ENCODE results near the gene SMIM35.
"Not testable (repeated sequence)": the region's sequence is repeated elsewhere in the genome, so short reads cannot be mapped to it uniquely, and the experiment has no call there.

Gene SMIM35

DNA sequence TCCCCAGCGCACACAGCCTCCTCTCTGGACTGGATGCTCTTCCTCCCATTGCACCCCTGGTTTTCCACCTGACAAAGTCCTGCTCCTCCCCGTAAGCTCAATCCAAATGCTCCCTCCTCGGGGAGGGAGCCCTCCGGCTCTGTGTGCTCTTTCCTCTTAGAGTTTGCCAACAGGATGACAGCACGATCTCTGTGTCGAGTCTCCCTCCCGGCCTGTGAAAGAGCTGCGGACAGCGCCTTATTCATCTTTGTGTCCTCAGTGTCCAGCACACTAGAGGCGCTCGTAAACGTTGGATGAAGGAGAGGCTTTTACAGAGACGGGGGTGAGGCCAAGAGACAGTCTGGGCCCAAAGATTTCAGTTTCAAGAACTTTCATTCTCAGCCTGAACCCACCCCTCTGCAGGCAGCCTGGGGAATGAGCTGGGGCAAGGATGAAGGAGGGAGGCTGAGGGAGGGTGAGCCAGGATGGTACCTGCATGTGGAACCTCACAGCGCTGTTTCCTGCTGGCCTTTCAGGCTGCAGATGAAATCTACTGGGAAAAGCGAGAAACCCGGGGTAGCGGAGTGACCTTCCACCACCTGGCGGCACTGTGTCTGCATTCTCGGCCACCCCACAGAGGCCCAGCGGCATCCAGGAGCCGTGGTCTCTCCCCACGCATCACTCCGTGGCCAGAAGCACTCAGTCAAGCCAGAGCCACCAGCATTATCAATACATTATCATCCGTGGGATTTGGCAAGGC lies 18.4 kb downstream of the SMIM35 start:
- Histone ChIP-seq H3K36me3 (ENCODE audit: insufficient read depth, low read length) (no peaks in the 10 kb centered on the region), H3K4me1 (ENCODE audit: insufficient read depth, low read length) (no peaks in the 10 kb centered on the region), H3K9me3 (ENCODE audit: low read length) (no peaks in the 10 kb centered on the region), H3K27me3 (ENCODE audit: insufficient read depth, low read length) (peaks cover 5% of the 10 kb centered on the region), H3K4me3 (ENCODE audit: low read length) (no peak overlapping the region), H2AFZ (ENCODE audit: low read depth, low read length) (no peak overlapping the region)

DNA sequence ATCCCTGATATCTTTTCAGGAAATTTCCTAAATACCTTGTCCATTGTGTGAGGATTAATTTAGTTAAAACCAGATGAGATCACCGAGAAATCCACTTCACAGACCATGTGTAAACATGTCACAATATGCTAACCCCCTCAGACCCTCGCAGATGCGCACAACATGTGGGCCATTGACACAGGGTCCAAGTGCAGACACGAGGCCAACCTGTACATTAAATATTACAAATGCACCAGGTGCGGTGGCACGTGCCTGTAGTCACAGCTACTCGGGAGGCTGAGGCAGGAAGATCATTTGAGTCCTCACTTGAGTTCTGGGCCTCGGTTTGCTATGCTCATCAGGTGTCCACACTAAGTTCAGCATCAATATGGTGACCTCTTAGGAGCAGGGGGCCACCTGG lies 19.8 kb downstream of the SMIM35 start:
- H3K36me3 ChIP-seq (ENCODE audit: insufficient read depth, low read length): no peaks in the 10 kb centered on the region
- no peaks in the 10 kb centered on the region for H3K4me1 ChIP-seq (ENCODE audit: insufficient read depth, low read length)
- H3K27me3 ChIP-seq (ENCODE audit: insufficient read depth, low read length): peaks cover 5% of the 10 kb centered on the region
- H3K9me3 ChIP-seq (ENCODE audit: low read length): no peaks in the 10 kb centered on the region
- H2AFZ ChIP-seq (ENCODE audit: low read depth, low read length): no peak overlapping the region
- no peak overlapping the region for H3K4me3 ChIP-seq (ENCODE audit: low read length)

DNA sequence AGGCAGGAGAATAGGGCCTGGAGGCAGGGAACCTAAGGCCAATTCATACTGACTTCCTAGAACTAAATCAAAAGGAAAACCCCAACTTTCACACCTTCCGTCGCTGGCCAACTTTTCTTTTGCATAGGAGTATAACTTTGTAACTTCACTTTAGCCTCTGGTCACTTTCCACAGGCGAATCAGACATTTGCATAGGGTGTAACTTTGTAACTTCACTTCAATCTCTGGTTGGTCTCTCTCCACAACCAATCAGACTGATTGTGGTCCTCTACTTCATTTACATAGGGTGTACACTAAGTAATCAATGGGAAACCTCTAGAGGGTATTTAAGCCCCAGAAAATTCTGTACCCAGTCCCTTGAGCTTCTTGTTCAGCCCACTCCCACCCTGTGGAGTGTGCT lies 21.4 kb downstream of the SMIM35 start:
- Histone ChIP-seq H3K27me3 (ENCODE audit: insufficient read depth, low read length) (peaks cover 5% of the 10 kb centered on the region), H3K9me3 (ENCODE audit: low read length) (no peaks in the 10 kb centered on the region), H3K36me3 (ENCODE audit: insufficient read depth, low read length) (no peaks in the 10 kb centered on the region), H2AFZ (ENCODE audit: low read depth, low read length) (no peak overlapping the region), H3K4me1 (ENCODE audit: insufficient read depth, low read length) (no peaks in the 10 kb centered on the region), H3K4me3 (ENCODE audit: low read length) (no peak overlapping the region)

DNA sequence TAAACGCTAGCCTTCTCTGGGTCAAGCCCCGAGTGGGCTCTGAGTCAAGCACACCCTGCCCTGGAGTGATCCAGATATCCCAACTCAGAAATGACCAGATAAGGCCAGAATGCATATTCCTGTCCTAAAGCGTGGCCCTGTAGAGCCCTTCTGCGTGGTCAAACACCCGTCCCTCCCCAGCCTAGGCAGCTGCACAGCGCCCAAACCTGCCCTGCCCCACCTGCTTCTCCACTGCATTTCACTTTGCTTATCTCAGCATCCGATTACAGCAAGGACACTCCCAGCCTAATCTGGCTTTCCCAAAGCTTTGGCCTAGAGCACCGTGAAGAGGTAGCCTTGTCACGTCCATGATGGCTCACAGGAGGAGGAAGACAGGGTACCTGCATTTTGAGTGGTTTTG lies 21.8 kb downstream of the SMIM35 start:
- Histone ChIP-seq H2AFZ (ENCODE audit: low read depth, low read length) (no peak overlapping the region), H3K9me3 (ENCODE audit: low read length) (no peaks in the 10 kb centered on the region), H3K36me3 (ENCODE audit: insufficient read depth, low read length) (no peaks in the 10 kb centered on the region), H3K4me3 (ENCODE audit: low read length) (no peak overlapping the region), H3K27me3 (ENCODE audit: insufficient read depth, low read length) (peaks cover 5% of the 10 kb centered on the region), H3K4me1 (ENCODE audit: insufficient read depth, low read length) (no peaks in the 10 kb centered on the region)

DNA sequence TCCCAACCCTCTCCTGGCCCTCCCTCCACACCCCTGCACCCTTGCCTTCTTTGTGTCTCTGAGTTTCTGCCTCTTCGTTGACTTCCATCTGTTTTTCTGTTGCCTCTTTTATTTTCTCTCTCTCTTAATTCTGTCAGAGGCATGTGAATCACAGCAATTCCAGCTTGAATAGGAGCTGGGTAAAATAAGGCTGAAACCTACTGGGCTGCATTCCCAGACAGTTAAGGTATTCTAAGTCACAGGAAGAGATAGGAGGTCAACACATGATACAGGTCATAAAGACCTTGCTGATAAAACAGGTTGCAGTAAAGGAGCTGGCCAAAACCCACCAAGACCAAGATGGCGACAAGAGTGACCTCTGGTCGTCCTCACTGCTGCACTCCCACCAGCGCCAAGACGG lies 24.1 kb downstream of the SMIM35 start:
- not testable (repeated sequence) for H3K4me3 ChIP-seq (ENCODE audit: low read length); H2AFZ ChIP-seq (ENCODE audit: low read depth, low read length); H3K4me1 ChIP-seq (ENCODE audit: insufficient read depth, low read length); H3K27me3 ChIP-seq (ENCODE audit: insufficient read depth, low read length); H3K9me3 ChIP-seq (ENCODE audit: low read length); H3K36me3 ChIP-seq (ENCODE audit: insufficient read depth, low read length)

DNA sequence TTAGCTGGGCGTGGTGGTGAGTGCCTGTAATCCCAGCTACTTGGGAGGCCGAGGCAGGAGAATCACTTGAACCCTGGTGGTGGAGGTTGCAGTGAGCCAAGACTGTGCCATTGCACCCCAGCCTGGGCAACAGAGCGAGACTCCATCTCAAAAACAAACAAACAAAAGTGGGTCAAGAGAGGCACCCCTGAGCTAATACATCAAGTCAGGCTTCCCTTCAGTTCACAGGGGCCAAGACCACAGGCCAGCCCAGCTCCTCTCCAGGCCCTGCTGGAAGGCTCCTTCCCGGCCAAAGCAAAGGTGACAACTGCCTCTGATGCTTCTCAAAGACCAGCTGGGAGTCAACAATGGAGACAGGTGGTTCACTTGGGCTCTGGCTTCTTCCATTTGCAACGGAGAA lies 24.6 kb downstream of the SMIM35 start:
- not testable (repeated sequence) for H3K9me3 ChIP-seq (ENCODE audit: low read length); H3K27me3 ChIP-seq (ENCODE audit: insufficient read depth, low read length); H3K4me1 ChIP-seq (ENCODE audit: insufficient read depth, low read length); H3K4me3 ChIP-seq (ENCODE audit: low read length); H3K36me3 ChIP-seq (ENCODE audit: insufficient read depth, low read length); H2AFZ ChIP-seq (ENCODE audit: low read depth, low read length)

DNA sequence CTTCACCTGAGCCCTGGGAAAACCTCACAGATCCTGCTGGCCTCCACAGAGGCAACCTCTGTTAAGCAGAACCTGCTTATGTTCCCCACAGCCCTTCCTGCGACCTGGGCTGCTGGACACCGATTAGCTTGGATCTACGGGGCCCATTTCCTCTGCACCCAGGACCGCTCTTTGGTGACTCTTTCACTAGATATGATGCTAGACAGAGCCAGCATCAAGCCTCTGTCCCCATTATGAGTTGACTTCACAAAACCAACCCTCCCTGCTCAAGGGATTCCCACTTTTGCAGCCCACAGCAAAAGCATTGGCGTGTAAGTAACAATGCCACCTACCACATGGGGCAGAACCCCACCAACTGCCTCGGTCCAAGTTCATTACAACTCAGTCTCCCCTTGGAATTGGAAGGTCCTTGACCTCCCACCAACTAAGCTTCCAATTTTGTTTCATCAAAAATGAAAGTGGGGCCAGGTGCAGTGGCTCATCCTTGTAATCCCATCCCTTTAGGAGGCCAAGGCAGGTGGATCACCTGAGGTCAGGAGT lies 25.1 kb downstream of the SMIM35 start:
- Histone ChIP-seq H3K4me3 (ENCODE audit: low read length) (no peak overlapping the region), H3K9me3 (ENCODE audit: low read length) (no peaks in the 10 kb centered on the region), H2AFZ (ENCODE audit: low read depth, low read length) (no peak overlapping the region)

DNA sequence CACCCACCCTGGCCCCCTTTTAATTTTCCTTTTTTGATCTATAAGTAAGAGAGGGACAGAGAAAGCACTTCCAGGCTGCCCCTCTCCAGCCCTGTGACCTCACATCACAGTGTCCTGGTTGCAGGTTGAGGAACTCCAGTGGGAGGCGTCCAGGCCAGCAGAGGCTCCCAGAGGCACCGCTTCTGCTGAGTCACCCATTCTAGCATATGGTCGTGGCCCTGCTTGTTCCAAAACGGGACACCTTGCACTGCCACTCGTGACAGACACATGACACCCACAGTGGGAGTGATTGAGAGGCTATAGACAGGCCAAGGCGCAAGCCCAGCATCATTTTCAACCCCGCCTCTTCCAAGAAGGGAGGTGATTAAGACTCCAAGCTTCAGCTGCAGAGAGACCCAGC lies 25.9 kb downstream of the SMIM35 start:
- Histone ChIP-seq H3K4me1 (ENCODE audit: insufficient read depth, low read length) (no peaks in the 10 kb centered on the region), H3K4me3 (ENCODE audit: low read length) (no peak overlapping the region), H2AFZ (ENCODE audit: low read depth, low read length) (no peak overlapping the region), H3K9me3 (ENCODE audit: low read length) (no peaks in the 10 kb centered on the region), H3K36me3 (ENCODE audit: insufficient read depth, low read length) (no peaks in the 10 kb centered on the region), H3K27me3 (ENCODE audit: insufficient read depth, low read length) (peaks cover 15% of the 10 kb centered on the region)

More for the DNA sequence above, 25.1 kb downstream of the SMIM35 start:
- Histone ChIP-seq H3K4me1 (ENCODE audit: insufficient read depth, low read length) (no peaks in the 10 kb centered on the region), H3K36me3 (ENCODE audit: insufficient read depth, low read length) (no peaks in the 10 kb centered on the region), H3K27me3 (ENCODE audit: insufficient read depth, low read length) (peaks cover 12% of the 10 kb centered on the region)

DNA sequence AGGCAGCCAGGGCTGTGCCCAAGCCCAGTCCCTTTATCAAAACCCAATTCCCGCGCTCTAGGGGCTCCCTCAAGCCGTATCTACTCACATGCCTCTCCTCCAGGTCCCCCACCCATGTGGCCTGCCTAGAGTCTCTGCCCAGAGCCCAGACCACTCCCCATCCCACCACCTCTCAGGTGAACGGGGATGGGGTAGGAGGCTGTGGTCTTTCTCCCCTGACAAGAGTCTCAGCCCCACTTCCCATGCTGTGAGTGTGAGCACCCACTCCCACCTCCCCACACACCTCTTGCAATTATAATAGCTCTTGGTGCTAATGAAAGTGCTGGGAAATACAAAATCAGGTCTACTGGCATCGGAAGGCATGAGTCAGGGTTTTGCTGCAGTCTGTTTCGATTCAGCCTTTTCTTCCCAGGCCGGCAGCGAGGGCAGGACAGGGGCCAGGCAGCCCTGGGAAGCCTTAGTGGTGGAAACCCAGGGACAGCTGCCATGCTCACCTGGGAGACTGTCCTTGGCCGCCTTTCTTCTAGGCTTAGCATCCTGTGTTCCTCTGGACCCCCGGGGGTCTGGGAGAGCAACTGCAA lies 26.6 kb downstream of the SMIM35 start:
- H3K9me3 ChIP-seq (ENCODE audit: low read length): no peaks in the 10 kb centered on the region
- peaks cover 15% of the 10 kb centered on the region for H3K27me3 ChIP-seq (ENCODE audit: insufficient read depth, low read length)
- H3K4me1 ChIP-seq (ENCODE audit: insufficient read depth, low read length): no peaks in the 10 kb centered on the region

DNA sequence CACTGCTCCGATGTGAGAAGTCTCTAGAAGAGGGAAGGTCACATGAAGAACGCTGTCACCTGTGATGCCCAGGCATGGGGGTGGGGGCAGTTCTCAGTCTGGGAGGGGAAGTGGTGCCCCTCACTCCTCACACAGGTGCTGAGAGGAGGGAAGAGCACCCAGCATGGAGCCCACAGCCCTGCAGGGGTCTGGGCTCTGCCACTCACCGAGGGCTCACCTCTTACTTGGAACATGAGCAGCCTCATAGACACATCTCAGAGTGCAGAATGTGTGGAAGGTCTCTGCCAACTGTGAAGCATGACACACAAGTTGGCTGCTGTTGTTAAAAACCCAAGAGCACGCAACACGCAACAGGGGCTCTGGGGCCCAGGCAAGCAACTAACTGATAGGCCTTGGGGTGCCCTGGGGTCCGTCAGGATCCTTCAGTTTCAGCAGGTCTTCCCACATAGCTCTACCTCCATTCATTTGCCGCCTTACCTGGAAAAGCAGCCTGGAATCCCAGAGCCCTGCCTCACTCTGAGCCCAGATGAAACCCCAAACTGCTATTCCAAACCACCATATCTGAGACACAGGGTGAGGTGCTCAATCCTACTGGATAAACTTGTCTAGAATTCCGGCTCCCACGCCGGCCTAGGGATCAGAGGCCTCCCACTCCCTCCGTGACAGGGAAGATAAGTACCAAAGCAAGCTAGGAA lies 27.4 kb downstream of the SMIM35 start:
- no peaks in the 10 kb centered on the region for H3K9me3 ChIP-seq (ENCODE audit: low read length)
- H3K4me3 ChIP-seq (ENCODE audit: low read length): no peak overlapping the region
- no peaks in the 10 kb centered on the region for H3K36me3 ChIP-seq (ENCODE audit: insufficient read depth, low read length)
- H3K27me3 ChIP-seq (ENCODE audit: insufficient read depth, low read length): peaks cover 15% of the 10 kb centered on the region
- no peak overlapping the region for H2AFZ ChIP-seq (ENCODE audit: low read depth, low read length)
- no peaks in the 10 kb centered on the region for H3K4me1 ChIP-seq (ENCODE audit: insufficient read depth, low read length)

More for the DNA sequence above, 26.6 kb downstream of the SMIM35 start:
- H3K4me3 ChIP-seq (ENCODE audit: low read length): no peak overlapping the region
- no peaks in the 10 kb centered on the region for H3K36me3 ChIP-seq (ENCODE audit: insufficient read depth, low read length)
- no peak overlapping the region for H2AFZ ChIP-seq (ENCODE audit: low read depth, low read length)

DNA sequence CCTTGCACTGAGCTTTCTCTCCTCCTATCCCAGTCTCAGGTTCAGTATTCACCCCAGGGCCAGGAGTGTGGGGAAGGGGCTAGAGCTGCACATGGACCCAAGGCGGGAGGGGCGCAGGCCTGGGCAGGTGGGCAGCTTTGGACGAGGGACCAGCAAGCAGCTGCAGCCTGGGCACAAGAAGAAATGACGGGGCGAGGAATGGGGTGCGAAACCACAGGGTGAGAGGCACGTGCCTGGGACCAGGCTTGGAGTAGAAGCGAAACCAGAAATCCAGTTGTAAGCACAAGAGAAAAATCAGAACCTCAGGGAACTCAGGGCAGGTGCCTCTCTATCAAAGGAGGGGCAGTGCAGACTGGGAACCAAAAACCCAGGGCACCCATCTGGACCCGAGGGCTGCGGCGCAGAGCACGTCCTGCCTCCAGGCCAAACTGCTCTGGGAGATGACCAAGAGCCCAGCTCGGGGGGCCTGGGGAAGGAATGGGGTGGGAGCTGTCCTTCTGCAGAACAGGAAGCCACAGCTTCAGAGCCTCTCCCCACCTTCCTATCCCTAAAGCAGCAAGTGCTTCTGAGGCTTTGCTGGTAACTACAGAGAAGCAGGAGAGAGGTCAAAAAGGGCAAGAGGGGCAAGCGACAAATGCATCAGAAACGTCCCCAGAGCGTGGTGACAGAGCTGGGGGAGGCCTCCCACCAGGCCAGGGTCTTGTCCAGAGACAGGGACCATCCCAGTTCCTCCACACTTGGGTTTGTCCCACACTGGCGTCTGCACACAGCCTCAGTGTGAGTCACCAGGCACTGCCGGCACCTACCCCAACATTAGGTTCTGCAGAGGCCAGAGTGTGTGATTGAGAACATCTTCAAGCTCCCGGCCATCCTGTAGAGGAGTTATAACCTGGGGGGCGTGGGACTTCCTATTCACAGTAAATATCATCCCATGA lies 28.2 kb downstream of the SMIM35 start:
- H3K27me3 ChIP-seq (ENCODE audit: insufficient read depth, low read length): peaks cover 15% of the 10 kb centered on the region
- H3K4me1 ChIP-seq (ENCODE audit: insufficient read depth, low read length): no peaks in the 10 kb centered on the region
- H3K36me3 ChIP-seq (ENCODE audit: insufficient read depth, low read length): no peaks in the 10 kb centered on the region
- no peak overlapping the region for H3K4me3 ChIP-seq (ENCODE audit: low read length)
- H2AFZ ChIP-seq (ENCODE audit: low read depth, low read length): no peak overlapping the region
- H3K9me3 ChIP-seq (ENCODE audit: low read length): no peaks in the 10 kb centered on the region

DNA sequence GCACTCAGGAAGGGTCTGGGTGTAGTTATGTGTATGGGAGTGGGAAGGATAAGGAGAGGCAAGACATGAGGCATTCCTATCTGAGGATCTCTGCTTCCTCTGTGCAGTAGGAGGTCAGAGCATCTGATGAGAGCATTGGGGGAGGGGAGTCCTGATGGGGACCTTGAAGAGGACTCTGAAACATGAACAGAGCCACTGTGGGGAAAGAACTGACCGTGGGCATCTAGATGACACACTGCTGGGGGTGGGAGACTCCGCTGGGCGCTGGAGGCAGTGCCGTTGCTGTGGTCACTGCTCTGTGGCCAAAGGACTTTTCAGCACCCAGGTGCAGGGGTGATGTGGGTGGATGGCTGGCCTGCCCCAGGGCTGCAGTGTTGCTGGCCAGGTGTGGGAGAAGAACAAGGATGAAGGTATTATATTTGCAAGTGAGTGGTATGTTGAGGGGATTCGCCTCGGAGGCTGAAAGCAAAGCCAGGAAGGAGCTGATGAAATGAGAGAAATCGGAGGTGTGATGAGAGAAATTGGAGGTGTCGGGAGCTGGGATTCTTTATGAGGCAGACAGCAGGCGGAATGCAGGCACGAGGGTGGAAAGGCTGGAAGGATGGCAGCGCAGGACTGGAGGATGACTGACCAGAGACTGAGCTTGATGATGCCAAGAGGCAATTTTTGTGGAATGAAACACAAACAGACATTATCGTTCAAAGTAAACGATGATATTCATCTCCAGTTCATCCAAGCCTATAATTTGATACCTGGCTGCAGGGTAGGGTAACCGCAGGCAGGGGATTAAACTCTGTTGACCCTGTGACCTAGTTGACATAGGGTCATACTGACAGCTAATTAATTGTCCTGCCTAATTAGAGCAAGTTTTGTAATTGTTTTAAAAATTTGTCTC lies 29.3 kb downstream of the SMIM35 start:
- no peak overlapping the region for H3K4me3 ChIP-seq (ENCODE audit: low read length)
- H3K4me1 ChIP-seq (ENCODE audit: insufficient read depth, low read length): no peaks in the 10 kb centered on the region
- no peaks in the 10 kb centered on the region for H3K36me3 ChIP-seq (ENCODE audit: insufficient read depth, low read length)
- no peak overlapping the region for H2AFZ ChIP-seq (ENCODE audit: low read depth, low read length)
- no peaks in the 10 kb centered on the region for H3K9me3 ChIP-seq (ENCODE audit: low read length)
- H3K27me3 ChIP-seq (ENCODE audit: insufficient read depth, low read length): peaks cover 15% of the 10 kb centered on the region
